ENCODE measurements around the gene ORAI2.

The ORAI2 gene

GRCh38 chr7:102410123-102410522 lies 23.3 kb upstream of the ORAI2 start:
- Histone ChIP-seq H4K20me1 (ENCODE audit: insufficient read depth, low read length) (no peaks in the 10 kb centered on the region), H3K4me3 (ENCODE audit: low read length) (no peak overlapping the region)

GRCh38 chr7:102410918-102411317 lies 22.5 kb upstream of the ORAI2 start:
- H3K36me3 ChIP-seq (replicated peaks; ENCODE audit: low read depth, low read length), result peaks cover 44% of the 10 kb centered on the region
- no peak for TF ChIP-seq EZH2phosphoT487 (IDR thresholded peaks at IDR 0.05; ENCODE audit: low read depth)
- no peak for TF ChIP-seq CTCF (IDR thresholded peaks at IDR 0.05; ENCODE audit: low read depth, low read length)
- H4K20me1 ChIP-seq (ENCODE audit: insufficient read depth, low read length), result no peaks in the 10 kb centered on the region
- H3K4me3 ChIP-seq (ENCODE audit: low read length), result no peak overlapping the region
- no peak overlapping the region for H3K27ac ChIP-seq (ENCODE audit: low read length)
- H2AFZ ChIP-seq (ENCODE audit: low read depth, low read length), result no peak overlapping the region
- H3K4me2 ChIP-seq (ENCODE audit: low read length), result no peak overlapping the region
- peaks cover 26% of the 10 kb centered on the region for H3K4me1 ChIP-seq (ENCODE audit: low read length)
- peaks cover 6% of the 10 kb centered on the region for H3K79me2 ChIP-seq (ENCODE audit: low read length)
- no peaks in the 10 kb centered on the region for H3K9me3 ChIP-seq (ENCODE audit: insufficient read depth, low read length)
- no peaks in the 10 kb centered on the region for H3K27me3 ChIP-seq (ENCODE audit: low read depth, low read length)
- no peak overlapping the region for H3K9ac ChIP-seq (ENCODE audit: low read length)

More at GRCh38 chr7:102410123-102410522, 23.3 kb upstream of the ORAI2 start:
- no peak overlapping the region for H3K4me2 ChIP-seq (ENCODE audit: low read length)
- peaks cover 46% of the 10 kb centered on the region for H3K36me3 ChIP-seq (replicated peaks; ENCODE audit: low read depth, low read length)
- no peaks in the 10 kb centered on the region for H3K27me3 ChIP-seq (ENCODE audit: low read depth, low read length)
- TF ChIP-seq CTCF (IDR thresholded peaks at IDR 0.05; ENCODE audit: low read depth, low read length) (no peak), EZH2phosphoT487 (IDR thresholded peaks at IDR 0.05; ENCODE audit: low read depth) (no peak)
- no peak overlapping the region for H3K27ac ChIP-seq (ENCODE audit: low read length)
- peaks cover 18% of the 10 kb centered on the region for H3K4me1 ChIP-seq (ENCODE audit: low read length)
- H3K79me2 ChIP-seq (ENCODE audit: low read length), result peaks cover 6% of the 10 kb centered on the region
- no peaks in the 10 kb centered on the region for H3K9me3 ChIP-seq (ENCODE audit: insufficient read depth, low read length)
- no peak overlapping the region for H3K9ac ChIP-seq (ENCODE audit: low read length)
- no peak overlapping the region for H2AFZ ChIP-seq (ENCODE audit: low read depth, low read length)

GRCh38 chr7:102412548-102412947 lies 20.8 kb upstream of the ORAI2 start:
- no peak overlapping the region for H3K9ac ChIP-seq (ENCODE audit: low read length)

GRCh38 chr7:102413091-102413490 lies 20.3 kb upstream of the ORAI2 start:
- Histone ChIP-seq H3K27me3 (ENCODE audit: low read depth, low read length) (no peaks in the 10 kb centered on the region), H3K9ac (ENCODE audit: low read length) (no peak overlapping the region), H3K27ac (ENCODE audit: low read length) (no peak overlapping the region), H3K36me3 (replicated peaks; ENCODE audit: low read depth, low read length) (peaks cover 39% of the 10 kb centered on the region), H3K9me3 (ENCODE audit: insufficient read depth, low read length) (no peaks in the 10 kb centered on the region), H3K4me1 (ENCODE audit: low read length) (peaks cover 38% of the 10 kb centered on the region), H3K79me2 (ENCODE audit: low read length) (peaks cover 6% of the 10 kb centered on the region), H3K4me3 (ENCODE audit: low read length) (no peak overlapping the region), H3K4me2 (ENCODE audit: low read length) (no peak overlapping the region), H4K20me1 (ENCODE audit: insufficient read depth, low read length) (no peaks in the 10 kb centered on the region), H2AFZ (ENCODE audit: low read depth, low read length) (no peak overlapping the region)
- TF ChIP-seq EZH2phosphoT487 (IDR thresholded peaks at IDR 0.05; ENCODE audit: low read depth) (no peak), CTCF (IDR thresholded peaks at IDR 0.05; ENCODE audit: low read depth, low read length) (no peak)

More at GRCh38 chr7:102412548-102412947, 20.8 kb upstream of the ORAI2 start:
- Histone ChIP-seq H4K20me1 (ENCODE audit: insufficient read depth, low read length) (no peaks in the 10 kb centered on the region), H3K79me2 (ENCODE audit: low read length) (peaks cover 6% of the 10 kb centered on the region), H3K4me1 (ENCODE audit: low read length) (peaks cover 40% of the 10 kb centered on the region), H3K9me3 (ENCODE audit: insufficient read depth, low read length) (no peaks in the 10 kb centered on the region), H3K4me3 (ENCODE audit: low read length) (no peak overlapping the region), H3K36me3 (replicated peaks; ENCODE audit: low read depth, low read length) (peaks cover 45% of the 10 kb centered on the region), H3K4me2 (ENCODE audit: low read length) (no peak overlapping the region), H3K27ac (ENCODE audit: low read length) (no peak overlapping the region), H2AFZ (ENCODE audit: low read depth, low read length) (no peak overlapping the region), H3K27me3 (ENCODE audit: low read depth, low read length) (no peaks in the 10 kb centered on the region)
- TF ChIP-seq CTCF (IDR thresholded peaks at IDR 0.05; ENCODE audit: low read depth, low read length), result peak; percentile 77
- TF ChIP-seq EZH2phosphoT487 (IDR thresholded peaks at IDR 0.05; ENCODE audit: low read depth), result no peak

All from OCI-LY3 (cell line).